ENCODE measurements around the gene ZIC2.

DNA sequence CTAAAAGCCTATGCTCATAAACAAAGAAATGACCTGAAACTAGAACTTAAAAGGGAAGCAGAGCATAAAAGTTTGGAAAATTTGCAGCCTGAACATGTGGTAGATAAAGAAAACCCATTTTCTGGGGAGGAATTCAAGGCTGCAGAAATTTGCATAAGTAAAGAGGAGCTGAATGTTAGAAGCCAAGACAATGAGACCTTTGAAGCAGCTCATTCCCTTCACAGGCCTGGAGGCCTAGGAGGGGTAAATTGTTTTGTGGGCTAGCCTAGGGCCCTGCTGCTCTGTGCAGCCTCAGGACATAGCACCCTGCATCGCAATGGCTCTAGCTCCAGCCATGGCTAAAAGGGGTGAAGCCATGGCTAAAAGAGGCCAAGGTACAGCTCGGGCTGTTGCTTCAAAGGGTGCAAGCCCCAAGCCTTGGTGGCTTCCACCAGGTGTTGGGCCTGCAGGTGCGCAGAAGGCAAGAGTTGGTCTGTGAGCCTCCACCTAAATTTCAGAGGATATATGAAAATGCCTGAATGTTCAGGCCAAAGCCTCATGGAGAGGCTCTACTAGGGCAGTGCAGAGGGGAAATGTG lies 38.3 kb downstream of the ZIC2 start:
- TF ChIP-seq, protein P1, sequence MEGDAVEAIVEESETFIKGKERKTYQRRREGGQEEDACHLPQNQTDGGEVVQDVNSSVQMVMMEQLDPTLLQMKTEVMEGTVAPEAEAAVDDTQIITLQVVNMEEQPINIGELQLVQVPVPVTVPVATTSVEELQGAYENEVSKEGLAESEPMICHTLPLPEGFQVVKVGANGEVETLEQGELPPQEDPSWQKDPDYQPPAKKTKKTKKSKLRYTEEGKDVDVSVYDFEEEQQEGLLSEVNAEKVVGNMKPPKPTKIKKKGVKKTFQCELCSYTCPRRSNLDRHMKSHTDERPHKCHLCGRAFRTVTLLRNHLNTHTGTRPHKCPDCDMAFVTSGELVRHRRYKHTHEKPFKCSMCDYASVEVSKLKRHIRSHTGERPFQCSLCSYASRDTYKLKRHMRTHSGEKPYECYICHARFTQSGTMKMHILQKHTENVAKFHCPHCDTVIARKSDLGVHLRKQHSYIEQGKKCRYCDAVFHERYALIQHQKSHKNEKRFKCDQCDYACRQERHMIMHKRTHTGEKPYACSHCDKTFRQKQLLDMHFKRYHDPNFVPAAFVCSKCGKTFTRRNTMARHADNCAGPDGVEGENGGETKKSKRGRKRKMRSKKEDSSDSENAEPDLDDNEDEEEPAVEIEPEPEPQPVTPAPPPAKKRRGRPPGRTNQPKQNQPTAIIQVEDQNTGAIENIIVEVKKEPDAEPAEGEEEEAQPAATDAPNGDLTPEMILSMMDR (conservative IDR thresholded peaks at IDR 0.05; ENCODE audit: low read depth, low read length): no peak
- TF ChIP-seq EZH2 (IDR thresholded peaks at IDR 0.05; ENCODE audit: borderline replicate concordance, low read depth, low read length, poor library complexity, severe bottlenecking): no peak

All from A673 (cell line).